Activated B cell treated with CpG ODN at 0.5 μM for 24 hours (primary cell): ENCODE results near the gene DAPK1. TPM values are rescaled to one million over a fixed set of nuclear protein-coding genes. Genes with fewer than 3 reads are reported as not detected.

Experiments
- ATAC-seq: fragments of 200-7000 bp; cut with Tn5 transposase; one replicate; pipeline ENCODE4 v1.10.0; 2021; ENCODE audit warnings: low read depth, mild to moderate bottlenecking, moderate library complexity
- CTCF ChIA-PET: fragments of 350-600 bp; sonication (Branson Sonifier 250); formaldehyde crosslinking; loops from one replicate; lab custom pipeline; 2021; ENCODE audit warnings: antibody characterized with exemption; lab: Charles Lee
- POLR2A ChIA-PET: fragments of 350-600 bp; sonication (Branson Sonifier 250); formaldehyde crosslinking; loops from one replicate; lab custom pipeline; 2021; ENCODE audit warnings: antibody characterized with exemption; lab: Charles Lee
- DNase-seq: peaks from one replicate; pipeline ENCODE4 v3.0.0; 2022
- H3K27ac Mint-ChIP-seq: one replicate; pipeline ENCODE4 v1.8.0; 2020; ENCODE audit warnings: mixed read lengths
- H3K27me3 Mint-ChIP-seq: one replicate; pipeline ENCODE4 v1.8.0; 2021; ENCODE audit warnings: mixed read lengths
- H3K36me3 Mint-ChIP-seq: one replicate; pipeline ENCODE4 v1.8.0; 2021; ENCODE audit warnings: low read depth, mixed read lengths
- H3K4me1 Mint-ChIP-seq: one replicate; pipeline ENCODE4 v1.8.0; 2021; ENCODE audit warnings: mixed read lengths
- H3K4me3 Mint-ChIP-seq: one replicate; pipeline ENCODE4 v1.8.0; 2020; ENCODE audit warnings: mild to moderate bottlenecking, mixed read lengths
- H3K9me3 Mint-ChIP-seq: one replicate; pipeline ENCODE4 v1.8.0; 2020; ENCODE audit warnings: mixed read lengths
- CTCF ChIP-seq: fragments of 200-600 bp; IDR thresholded peaks from one replicate; pipeline ENCODE4 v1.8.0; 2022; ENCODE audit warnings: antibody characterized with exemption, mild to moderate bottlenecking
- intact Hi-C: fragments of 100-400 bp; cut with micrococcal nuclease; formaldehyde crosslinking; loops from one replicate; pipeline ENCODE4 v1.15.1; 2024
- total RNA-seq: library from RNA; stranded (reverse); gene quantifications from 2 replicates; pipeline ENCODE4 v1.2.3, GENCODE V29; 2022

The DAPK1 gene
- 1.0 and 1.5 TPM in 2 replicates for total RNA-seq

- ATAC-seq (no peak), DNase-seq (no peak)
- no peak within 1 kb of the TSS for H3K27ac Mint-ChIP-seq
- H3K27me3 Mint-ChIP-seq, result peaks cover 34% of the 10 kb centered on the region
- H3K9me3 Mint-ChIP-seq, result no peaks in the 10 kb centered on the region
- intact Hi-C loops, result no loop called here
- TF ChIP-seq CTCF, result no peak
- ChIA-PET CTCF (no interaction called here), POLR2A (no interaction called here)
- peaks cover 8% of the 10 kb centered on the region for H3K4me1 Mint-ChIP-seq
- no peaks in the 10 kb centered on the region for H3K36me3 Mint-ChIP-seq
- H3K4me3 Mint-ChIP-seq, result peak within 1 kb of the TSS; percentile 21
These were observed at the start of gene DAPK1 for GRCh38 chr9:87497604-87498045. Gene DAPK1, plus strand, starts transcription at chr9:87497867. Its CDS starts 1,211 bp downstream, at chr9:87499078.

DNA sequence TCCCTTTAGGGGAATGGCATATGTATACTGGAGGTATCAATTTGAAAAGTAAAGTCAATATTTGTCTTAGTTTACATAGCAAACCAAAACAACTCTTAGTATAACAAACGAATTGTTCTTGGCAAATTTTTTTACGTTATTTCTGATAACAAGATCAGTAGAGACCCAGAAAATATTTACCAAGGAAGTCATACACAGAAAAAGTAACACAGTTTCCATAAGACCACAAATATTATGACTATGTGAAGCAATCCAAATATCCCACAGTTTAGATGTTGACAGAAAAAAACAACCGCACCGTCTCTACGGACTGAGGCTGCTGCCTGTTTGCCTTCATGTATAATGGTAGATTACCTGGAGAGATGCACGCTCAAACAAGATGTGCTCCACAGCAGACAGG, 46.5 kb upstream of the DAPK1 start:
- Mint-ChIP-seq H3K4me3 (no peak overlapping the region), H3K36me3 (no peaks in the 10 kb centered on the region), H3K27ac (no peak overlapping the region), H3K4me1 (no peaks in the 10 kb centered on the region), H3K27me3 (no peaks in the 10 kb centered on the region), H3K9me3 (peaks cover 8% of the 10 kb centered on the region)
- CTCF ChIA-PET, result no interaction called here
- POLR2A ChIA-PET, result no interaction called here
- intact Hi-C loops, result no loop called here
- DNase-seq (no peak), ATAC-seq (no peak)
- no peak for TF ChIP-seq CTCF

GRCh38 chr9:87455407-87455806, 42.3 kb upstream of the DAPK1 start:
- no peak overlapping the region for H3K27ac Mint-ChIP-seq
- no peak overlapping the region for H3K4me3 Mint-ChIP-seq
- intact Hi-C loops, result no loop called here
- H3K36me3 Mint-ChIP-seq, result no peaks in the 10 kb centered on the region
- TF ChIP-seq CTCF, result no peak
- no peak for ATAC-seq
- POLR2A ChIA-PET, result no interaction called here
- no peak for DNase-seq
- peaks cover 8% of the 10 kb centered on the region for H3K9me3 Mint-ChIP-seq
- H3K27me3 Mint-ChIP-seq, result no peaks in the 10 kb centered on the region
- CTCF ChIA-PET, result no interaction called here
- no peaks in the 10 kb centered on the region for H3K4me1 Mint-ChIP-seq

GRCh38 chr9:87461256-87461655, 36.4 kb upstream of the DAPK1 start:
- no peak for ATAC-seq
- ChIA-PET CTCF (no interaction called here), POLR2A (no interaction called here)
- intact Hi-C loops, result no loop called here
- TF ChIP-seq CTCF, result no peak
- DNase-seq, result no peak
- no peaks in the 10 kb centered on the region for H3K27me3 Mint-ChIP-seq
- H3K36me3 Mint-ChIP-seq, result no peaks in the 10 kb centered on the region
- H3K27ac Mint-ChIP-seq, result no peak overlapping the region
- no peak overlapping the region for H3K4me3 Mint-ChIP-seq
- H3K9me3 Mint-ChIP-seq, result no peaks in the 10 kb centered on the region
- no peaks in the 10 kb centered on the region for H3K4me1 Mint-ChIP-seq

DNA sequence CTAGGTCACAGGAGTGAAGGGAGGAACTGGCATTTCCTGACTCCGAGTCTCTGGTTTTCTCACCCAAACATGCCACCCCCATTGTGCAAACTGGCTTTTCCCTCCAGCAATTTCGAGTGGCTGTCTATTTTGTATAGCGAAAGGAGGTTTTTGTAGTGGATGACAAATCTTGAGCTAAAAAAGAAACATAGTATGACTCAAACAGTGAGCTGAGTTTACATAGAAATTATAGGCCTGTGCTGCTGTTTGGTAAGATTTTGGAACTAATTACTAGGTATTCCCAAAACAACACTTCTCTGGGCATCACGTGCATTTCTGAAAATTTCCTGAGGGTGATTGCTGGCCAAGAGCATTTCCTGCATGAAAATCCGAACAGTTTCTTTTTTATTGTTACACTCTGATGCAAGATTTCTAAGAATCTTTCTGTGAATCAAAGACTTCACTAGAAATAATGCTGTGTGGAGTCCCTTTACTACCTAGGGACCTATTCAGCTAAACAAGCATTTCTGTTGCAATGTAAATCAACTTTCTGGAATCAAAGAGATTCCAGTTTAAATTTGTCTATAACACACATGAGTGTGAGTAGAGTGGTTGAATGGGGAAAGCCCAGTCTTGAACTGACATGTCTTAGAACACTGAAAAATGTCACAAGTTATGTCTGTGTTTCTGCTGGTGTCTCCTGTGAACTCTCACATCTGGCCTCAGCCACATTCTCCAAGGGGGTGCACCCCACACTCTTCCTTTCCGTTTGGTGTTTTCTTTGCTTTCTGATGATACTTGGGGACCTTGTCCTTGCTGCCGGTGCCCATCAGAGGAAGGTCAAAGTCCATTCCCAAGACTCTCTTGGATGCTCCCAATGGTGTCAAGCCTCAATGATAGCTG, 33.3 kb upstream of the DAPK1 start:
- CTCF ChIA-PET, result no interaction called here
- Mint-ChIP-seq H3K4me3 (no peak overlapping the region), H3K27me3 (no peaks in the 10 kb centered on the region), H3K4me1 (no peaks in the 10 kb centered on the region), H3K27ac (no peak overlapping the region), H3K9me3 (no peaks in the 10 kb centered on the region), H3K36me3 (no peaks in the 10 kb centered on the region)
- intact Hi-C loops, result no loop called here
- DNase-seq (no peak), ATAC-seq (no peak)
- TF ChIP-seq CTCF, result no peak
- POLR2A ChIA-PET, result no interaction called here
